ENCODE results near the gene ATRN. TPM values are rescaled to one million over a fixed set of nuclear protein-coding genes. Genes with fewer than 3 reads are reported as not detected.
"Not testable (repeated sequence)": the region's sequence is repeated elsewhere in the genome, so short reads cannot be mapped to it uniquely, and the experiment has no call there.

The ATRN gene
- total RNA-seq, 2 donors from 2014 or later: 17.0 to 23.1 TPM

- intact Hi-C loops (cut with DNase I): no loop called here
- Histone ChIP-seq H3K4me3 (no peak overlapping the region), H3K9me3 (no peaks in the 10 kb centered on the region), H3K27me3 (no peaks in the 10 kb centered on the region), H3K9ac (ENCODE audit: low read depth in 2 of 2, low read length in 2 of 2) (no peak overlapping the region), H3K36me3 (no peaks in the 10 kb centered on the region), H3K4me1 (no peaks in the 10 kb centered on the region), H3K27ac (no peak overlapping the region)
- no peak for TF ChIP-seq CTCF (IDR thresholded peaks at IDR 0.05)
- no peak for DNase-seq
These were observed 142.2 kb downstream of the ATRN start for GRCh38 chr20:3612795-3613572.

GRCh38 chr20:3613821-3614440 is 143.1 kb downstream of the ATRN start:
- H3K9ac ChIP-seq (ENCODE audit: low read depth in 2 of 2, low read length in 2 of 2): no peak overlapping the region
- intact Hi-C loops (cut with DNase I): no loop called here

GRCh38 chr20:3614466-3614865 is 143.6 kb downstream of the ATRN start:
- intact Hi-C loops (cut with DNase I): no loop called here
- H3K36me3 ChIP-seq: no peaks in the 10 kb centered on the region
- H3K4me3 ChIP-seq: no peak overlapping the region
- no peak for TF ChIP-seq CTCF (IDR thresholded peaks at IDR 0.05)
- no peak overlapping the region for H3K27ac ChIP-seq
- H3K9ac ChIP-seq (ENCODE audit: low read depth in 2 of 2, low read length in 2 of 2): no peak overlapping the region
- no peaks in the 10 kb centered on the region for H3K9me3 ChIP-seq
- H3K27me3 ChIP-seq: no peaks in the 10 kb centered on the region
- no peaks in the 10 kb centered on the region for H3K4me1 ChIP-seq
- no peak for DNase-seq

More at GRCh38 chr20:3613821-3614440, 143.1 kb downstream of the ATRN start:
- no peaks in the 10 kb centered on the region for H3K27me3 ChIP-seq
- no peaks in the 10 kb centered on the region for H3K4me1 ChIP-seq
- no peaks in the 10 kb centered on the region for H3K9me3 ChIP-seq
- no peaks in the 10 kb centered on the region for H3K36me3 ChIP-seq
- TF ChIP-seq CTCF (IDR thresholded peaks at IDR 0.05): no peak
- H3K27ac ChIP-seq: no peak overlapping the region
- no peak overlapping the region for H3K4me3 ChIP-seq
- no peak for DNase-seq

- H3K4me3 ChIP-seq; H3K27me3 ChIP-seq; H3K9ac ChIP-seq (ENCODE audit: low read depth in 2 of 2, low read length in 2 of 2); H3K27ac ChIP-seq; H3K36me3 ChIP-seq; DNase-seq; intact Hi-C loops (cut with DNase I); H3K4me1 ChIP-seq; H3K9me3 ChIP-seq: not testable (repeated sequence)
These were observed 144.5 kb downstream of the ATRN start for GRCh38 chr20:3615171-3615840.

- no peak overlapping the region for H3K27ac ChIP-seq
- H3K36me3 ChIP-seq: no peaks in the 10 kb centered on the region
- no peaks in the 10 kb centered on the region for H3K4me1 ChIP-seq
- TF ChIP-seq CTCF (IDR thresholded peaks at IDR 0.05): no peak
- intact Hi-C loops (cut with DNase I): no loop called here
- no peaks in the 10 kb centered on the region for H3K9me3 ChIP-seq
- H3K9ac ChIP-seq (ENCODE audit: low read depth in 2 of 2, low read length in 2 of 2): no peak overlapping the region
- no peak overlapping the region for H3K4me3 ChIP-seq
- no peak for DNase-seq
- H3K27me3 ChIP-seq: no peaks in the 10 kb centered on the region
These were observed 145.4 kb downstream of the ATRN start for GRCh38 chr20:3616250-3616649.
